Tibial nerve (tissue), 4 donors: ENCODE results near the gene ARHGAP26. TPM values are rescaled to one million over a fixed set of nuclear protein-coding genes. Genes with fewer than 3 reads are reported as not detected.

Experiments
- DNase-seq, 2 donors: peaks; one replicate each; pipeline ENCODE4 v3.0.0-alpha.2; 2019; ENCODE audit warnings: low spot score in 2 of 2
- H3K27ac ChIP-seq, 4 donors: fragments of 200-600 bp; sonication (generic) in 3 of 4; one replicate each; pipeline ENCODE4 v1.5.1; 2017 to 2019; ENCODE audit warnings: mild to moderate bottlenecking in 1 of 4
- H3K27me3 ChIP-seq, 2 donors: fragments of 200-600 bp; sonication (generic) in 1 of 2; one replicate each; pipeline versions ENCODE4 v1.5.1 to v1.6.0; 2017 to 2019
- H3K36me3 ChIP-seq, 3 donors: fragments of 200-600 bp; sonication (generic); one replicate each; pipeline ENCODE4 v1.5.1; 2018 to 2019
- H3K4me1 ChIP-seq, 4 donors: fragments of 200-600 bp; sonication (generic) in 3 of 4; one replicate each; pipeline ENCODE4 v1.5.1; 2017 to 2019
- H3K4me3 ChIP-seq, 4 donors: fragments of 200-600 bp; sonication (generic) in 3 of 4; one replicate each; pipeline ENCODE4 v1.5.1; 2017 to 2019; ENCODE audit warnings: mild to moderate bottlenecking in 1 of 4, moderate library complexity in 1 of 4
- H3K9me3 ChIP-seq, 4 donors: fragments of 200-600 bp; sonication (generic) in 3 of 4; one replicate each; pipeline ENCODE4 v1.5.1; 2017 to 2019
- EP300 ChIP-seq, 2 donors: sonication (generic); formaldehyde crosslinking; IDR thresholded peaks; one replicate each; pipeline ENCODE4 v1.6.1; 2017; ENCODE audit warnings: antibody characterized with exemption in 2 of 2, mild to moderate bottlenecking in 1 of 2
- POLR2A ChIP-seq, 2 donors: fragments of 450-650 bp; IDR thresholded peaks; one replicate each; pipeline ENCODE4 v1.6.1; 2017; ENCODE audit warnings: antibody characterized with exemption in 2 of 2, mild to moderate bottlenecking in 2 of 2, moderate library complexity in 2 of 2
- WGBS, 2 donors: methylation state at CpG; one replicate each; pipeline ENCODE4 v1.1.5; 2018; 5-methylcytosine and 5-hydroxymethylcytosine counted together
- total RNA-seq, 4 donors: library from RNA; depleted of rRNA; stranded (reverse); fragments of >200 nt; gene quantifications; one replicate each; pipeline ENCODE4 v1.1.0, GENCODE V29; 2016
- TF ChIP-seq, protein P1 (sequence below), 5 experiments: fragments of 200-600 bp in 3 of 5; fragments of 450-650 bp in 2 of 5; sonication (generic) in 3 of 5; IDR thresholded peaks; one replicate each; pipeline ENCODE4 v1.5.1; 2016 to 2019; ENCODE audit warnings: antibody characterized with exemption in 5 of 5, mild to moderate bottlenecking in 3 of 5, moderate library complexity in 2 of 5

ARHGAP26 gene
- total RNA-seq, 4 donors from 2014 or later: 33.7 to 77.8 (median 57.8) TPM

DNA sequence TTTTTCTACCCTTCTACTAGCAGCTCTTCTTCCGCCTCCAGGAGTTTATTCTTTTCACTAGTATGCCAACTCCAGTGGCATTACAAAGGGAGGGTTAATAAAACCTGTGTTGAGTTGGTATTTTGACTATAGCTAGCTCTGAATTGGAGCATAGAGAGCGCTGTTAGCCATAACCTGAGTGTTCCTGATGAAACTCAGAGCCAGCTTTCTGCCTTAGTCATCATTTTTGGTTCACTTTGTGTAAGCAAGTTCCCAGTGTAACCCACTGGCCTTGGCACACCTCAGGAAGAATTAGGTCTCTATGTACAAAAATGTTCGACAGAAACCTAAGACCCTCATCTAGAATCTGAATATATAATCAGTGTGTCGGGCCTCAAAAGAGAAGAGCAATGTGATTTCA is 394.4 kb downstream of the ARHGAP26 start:
- peaks cover 0 to 3% (median 0%) of the 10 kb centered on the region in 3 donors for H3K36me3 ChIP-seq
- WGBS, 2 donors: 89 to 98% methylated on average over 4 of the region's 4 CpGs
- no peak overlapping the region for H3K4me3 ChIP-seq
- H3K4me1 ChIP-seq: peaks cover 0 to 5% (median 0%) of the 10 kb centered on the region in 4 donors
- H3K27me3 ChIP-seq: no peaks in the 10 kb centered on the region
- TF ChIP-seq EP300 (IDR thresholded peaks at IDR 0.05): no peak
- TF ChIP-seq, protein P1, sequence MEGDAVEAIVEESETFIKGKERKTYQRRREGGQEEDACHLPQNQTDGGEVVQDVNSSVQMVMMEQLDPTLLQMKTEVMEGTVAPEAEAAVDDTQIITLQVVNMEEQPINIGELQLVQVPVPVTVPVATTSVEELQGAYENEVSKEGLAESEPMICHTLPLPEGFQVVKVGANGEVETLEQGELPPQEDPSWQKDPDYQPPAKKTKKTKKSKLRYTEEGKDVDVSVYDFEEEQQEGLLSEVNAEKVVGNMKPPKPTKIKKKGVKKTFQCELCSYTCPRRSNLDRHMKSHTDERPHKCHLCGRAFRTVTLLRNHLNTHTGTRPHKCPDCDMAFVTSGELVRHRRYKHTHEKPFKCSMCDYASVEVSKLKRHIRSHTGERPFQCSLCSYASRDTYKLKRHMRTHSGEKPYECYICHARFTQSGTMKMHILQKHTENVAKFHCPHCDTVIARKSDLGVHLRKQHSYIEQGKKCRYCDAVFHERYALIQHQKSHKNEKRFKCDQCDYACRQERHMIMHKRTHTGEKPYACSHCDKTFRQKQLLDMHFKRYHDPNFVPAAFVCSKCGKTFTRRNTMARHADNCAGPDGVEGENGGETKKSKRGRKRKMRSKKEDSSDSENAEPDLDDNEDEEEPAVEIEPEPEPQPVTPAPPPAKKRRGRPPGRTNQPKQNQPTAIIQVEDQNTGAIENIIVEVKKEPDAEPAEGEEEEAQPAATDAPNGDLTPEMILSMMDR (IDR thresholded peaks at IDR 0.05): no peak
- no peak for DNase-seq
- no peaks in the 10 kb centered on the region for H3K9me3 ChIP-seq
- H3K27ac ChIP-seq: no peak overlapping the region

DNA sequence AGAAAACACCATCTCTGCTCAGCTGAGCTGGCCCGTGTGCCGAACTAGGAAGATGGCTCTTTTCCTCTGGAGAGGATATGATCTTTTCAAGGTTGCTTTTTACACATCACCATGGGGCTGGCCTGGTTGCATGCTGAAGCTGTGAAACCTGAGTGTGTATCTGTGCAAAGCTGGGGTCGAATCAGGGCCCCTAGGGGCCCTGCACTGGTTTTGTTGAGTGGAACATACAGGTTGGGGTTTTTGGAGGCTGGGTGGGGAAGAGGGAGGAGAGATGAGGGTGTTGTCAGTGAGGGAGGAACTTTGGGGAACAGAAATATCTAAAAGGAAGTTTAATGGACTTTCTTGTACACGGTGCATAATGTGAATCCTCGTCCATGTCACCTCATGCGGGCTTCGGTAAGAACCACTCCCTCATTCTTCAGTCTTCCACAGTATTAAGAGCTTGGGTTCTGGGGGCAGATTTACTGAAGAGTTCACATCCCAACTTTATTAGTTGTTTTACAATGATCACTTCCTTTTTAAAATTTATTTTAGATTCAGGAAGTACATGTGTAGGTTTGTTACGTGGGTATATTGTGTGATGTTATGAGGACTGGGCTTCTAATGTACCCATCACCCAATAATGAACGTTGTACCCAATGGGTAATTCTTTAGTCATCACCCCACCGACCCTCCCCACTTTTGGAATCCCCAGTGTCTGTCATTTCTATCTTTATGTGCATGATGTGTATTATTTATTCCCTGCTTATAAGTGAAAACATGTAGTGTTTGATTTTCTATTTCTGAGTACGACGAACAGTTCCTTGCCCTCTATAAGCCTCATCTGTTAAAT is 395.1 kb downstream of the ARHGAP26 start:
- Histone ChIP-seq H3K36me3 (peaks cover 0 to 3% (median 0%) of the 10 kb centered on the region in 3 donors), H3K9me3 (no peaks in the 10 kb centered on the region), H3K4me3 (no peak overlapping the region), H3K27ac (no peak overlapping the region), H3K27me3 (no peaks in the 10 kb centered on the region), H3K4me1 (peaks cover 0 to 5% (median 0%) of the 10 kb centered on the region in 4 donors)
- DNase-seq: no peak
- TF ChIP-seq, protein P1 (IDR thresholded peaks at IDR 0.05): no peak
- TF ChIP-seq POLR2A (IDR thresholded peaks at IDR 0.05) (no peak), EP300 (IDR thresholded peaks at IDR 0.05) (no peak)
- WGBS, 2 donors: 89 to 92% methylated on average over 12 of the region's 12 CpGs

DNA sequence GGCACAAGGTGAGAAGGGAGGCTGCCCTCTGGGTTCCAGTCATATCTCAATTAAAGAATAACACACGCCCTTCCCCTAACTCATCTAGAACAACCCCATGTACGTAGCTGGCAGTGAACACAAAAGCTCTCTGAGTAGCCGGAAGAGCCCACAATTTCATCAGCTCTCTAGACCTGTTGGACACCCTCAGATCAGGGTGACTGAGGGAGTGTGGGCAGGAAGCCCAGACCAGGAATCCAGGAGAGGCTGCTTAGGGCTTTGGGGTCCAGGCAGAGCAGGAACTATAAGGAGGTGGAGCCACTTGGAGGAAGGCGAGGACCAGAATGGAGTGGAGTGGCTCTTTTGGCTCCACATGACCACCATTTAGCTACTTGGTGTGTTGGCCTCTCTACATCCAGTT is 395.9 kb downstream of the ARHGAP26 start:
- H3K27me3 ChIP-seq: no peaks in the 10 kb centered on the region
- DNase-seq: no peak
- peaks cover 0 to 3% (median 0%) of the 10 kb centered on the region in 3 donors for H3K36me3 ChIP-seq
- no peak overlapping the region for H3K27ac ChIP-seq
- TF ChIP-seq POLR2A (IDR thresholded peaks at IDR 0.05): no peak
- TF ChIP-seq, protein P1 (IDR thresholded peaks at IDR 0.05): no peak
- no peak for TF ChIP-seq EP300 (IDR thresholded peaks at IDR 0.05)
- WGBS, 2 donors: 90 to 96% methylated on average over 4 of the region's 4 CpGs
- no peak overlapping the region for H3K4me3 ChIP-seq
- H3K9me3 ChIP-seq: no peaks in the 10 kb centered on the region
- peaks cover 0 to 5% (median 0%) of the 10 kb centered on the region in 4 donors for H3K4me1 ChIP-seq

DNA sequence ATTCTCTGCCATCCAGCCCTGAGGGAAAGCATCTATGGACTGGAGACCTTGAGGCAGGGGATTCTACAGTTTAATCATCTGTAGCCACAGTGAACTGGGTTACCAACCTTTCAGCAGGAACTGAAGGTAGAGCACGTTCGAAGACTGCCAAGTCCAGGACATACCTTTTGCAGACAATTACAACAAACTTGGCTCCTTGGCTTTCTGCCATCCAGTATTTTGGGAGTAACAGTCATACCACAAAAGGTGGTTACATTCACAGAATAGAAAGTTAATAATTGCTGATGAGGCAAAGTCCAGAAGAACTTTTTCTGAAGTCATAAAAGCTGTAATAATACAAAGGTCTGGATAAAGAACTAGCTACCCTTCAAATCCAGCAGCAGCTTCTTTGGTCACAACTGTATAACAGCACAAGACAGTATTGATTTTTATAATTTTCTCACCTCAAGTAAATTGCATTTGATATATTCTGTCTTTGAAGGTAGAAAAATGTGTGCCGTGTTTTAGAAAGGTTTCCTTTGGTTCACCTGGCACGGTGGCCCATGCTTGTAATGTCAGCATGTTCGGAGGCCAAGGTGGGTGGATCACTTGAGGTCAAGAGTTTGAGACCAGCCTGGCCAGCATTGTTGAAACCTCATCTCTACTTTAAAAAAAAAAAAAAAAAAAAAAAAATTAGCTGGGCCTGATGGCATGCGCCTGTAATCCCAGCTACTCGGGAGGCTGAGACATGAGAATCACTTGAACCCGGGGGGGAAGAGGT is 396.7 kb downstream of the ARHGAP26 start:
- no peak for DNase-seq
- Histone ChIP-seq H3K9me3 (no peaks in the 10 kb centered on the region), H3K27me3 (no peaks in the 10 kb centered on the region), H3K27ac (no peak overlapping the region), H3K4me1 (peaks cover 0 to 5% (median 0%) of the 10 kb centered on the region in 4 donors), H3K4me3 (no peak overlapping the region), H3K36me3 (peaks cover 0 to 3% (median 0%) of the 10 kb centered on the region in 3 donors)
- WGBS, 2 donors: 85 to 87% methylated on average over 8 of the region's 8 CpGs
- TF ChIP-seq EP300 (IDR thresholded peaks at IDR 0.05): no peak
- TF ChIP-seq, protein P1 (IDR thresholded peaks at IDR 0.05): no peak
- no peak for TF ChIP-seq POLR2A (IDR thresholded peaks at IDR 0.05)
